Subcutaneous abdominal adipose tissue (tissue), 5 donors: ENCODE data around the gene FUBP1.
"Not testable (repeated sequence)": the region's sequence is repeated elsewhere in the genome, so short reads cannot be mapped to it uniquely, and the experiment has no call there.

Experiments used
- H3K27ac ChIP-seq: one replicate; pipeline ENCODE4 v1.7.0; 2013; ENCODE audit warnings: low read depth, mild to moderate bottlenecking, inconsistent platforms, low read length, moderate library complexity
- H3K27me3 ChIP-seq, 5 donors: one replicate each; pipeline ENCODE4 v1.7.0; 2013; ENCODE audit warnings: low read length in 5 of 5, inconsistent platforms in 1 of 5; ENCODE audit not compliant: control insufficient read depth in 5 of 5, insufficient read depth in 4 of 5
- H3K36me3 ChIP-seq, 5 donors: one replicate each; pipeline ENCODE4 v1.7.0; 2013; ENCODE audit warnings: low read length in 5 of 5; ENCODE audit not compliant: control insufficient read depth in 5 of 5, insufficient read depth in 5 of 5
- H3K4me1 ChIP-seq, 5 donors: one replicate each; pipeline ENCODE4 v1.7.0; 2013; ENCODE audit warnings: low read length in 5 of 5, mild to moderate bottlenecking in 3 of 5, moderate library complexity in 1 of 5; ENCODE audit not compliant: control insufficient read depth in 5 of 5, insufficient read depth in 5 of 5
- H3K4me3 ChIP-seq, 5 donors: one replicate each; pipeline ENCODE4 v1.7.0; 2013; ENCODE audit warnings: low read length in 5 of 5, low read depth in 1 of 5
- H3K9ac ChIP-seq, 5 donors: one replicate each; pipeline ENCODE4 v1.7.0; 2013; ENCODE audit warnings: low read length in 5 of 5, mild to moderate bottlenecking in 4 of 5, moderate library complexity in 3 of 5
- H3K9me3 ChIP-seq, 5 donors: one replicate each; pipeline ENCODE4 v1.7.0; 2013; ENCODE audit warnings: low read length in 5 of 5; ENCODE audit not compliant: control insufficient read depth in 5 of 5
- donor health status: healthy.
- donor health status: healthy.
- donor health status: healthy.
- donor health status: healthy.
- donor health status: healthy.

Gene FUBP1

GRCh38 chr1:77927414-77927813 is 51.5 kb downstream of the FUBP1 start:
- Histone ChIP-seq H3K27ac (no peak overlapping the region), H3K4me1 (no peaks in the 10 kb centered on the region), H3K36me3 (peaks cover 3 to 22% (median 12%) of the 10 kb centered on the region in 5 donors), H3K9ac (no peak overlapping the region), H3K4me3 (no peak overlapping the region), H3K27me3 (no peaks in the 10 kb centered on the region), H3K9me3 (no peaks in the 10 kb centered on the region)

GRCh38 chr1:77926561-77927357 is 52.1 kb downstream of the FUBP1 start:
- no peaks in the 10 kb centered on the region for H3K9me3 ChIP-seq
- peak overlapping the region in 1 of 5 donors; percentile 58 for H3K9ac ChIP-seq
- H3K27ac ChIP-seq, result no peak overlapping the region
- H3K4me1 ChIP-seq, result no peaks in the 10 kb centered on the region
- H3K4me3 ChIP-seq, result peak overlapping the region in 4 of 5 donors; percentile 5 to 46 (median 23)
- peaks cover 3 to 22% (median 12%) of the 10 kb centered on the region in 5 donors for H3K36me3 ChIP-seq
- H3K27me3 ChIP-seq, result no peaks in the 10 kb centered on the region

GRCh38 chr1:77925956-77926355 is 52.9 kb downstream of the FUBP1 start:
- no peak overlapping the region for H3K9ac ChIP-seq
- no peaks in the 10 kb centered on the region for H3K4me1 ChIP-seq
- H3K27ac ChIP-seq, result no peak overlapping the region
- no peaks in the 10 kb centered on the region for H3K27me3 ChIP-seq
- peaks cover 3 to 20% (median 12%) of the 10 kb centered on the region in 5 donors for H3K36me3 ChIP-seq
- H3K4me3 ChIP-seq, result no peak overlapping the region
- H3K9me3 ChIP-seq, result no peaks in the 10 kb centered on the region

GRCh38 chr1:77925518-77925917 is 53.4 kb downstream of the FUBP1 start:
- peaks cover 3 to 17% (median 8%) of the 10 kb centered on the region in 5 donors for H3K36me3 ChIP-seq

GRCh38 chr1:77918918-77919317 is 60.0 kb downstream of the FUBP1 start:
- H3K4me1 ChIP-seq, H3K4me3 ChIP-seq, H3K9me3 ChIP-seq, H3K9ac ChIP-seq, H3K27me3 ChIP-seq, H3K27ac ChIP-seq: not testable (repeated sequence)
- H3K36me3 ChIP-seq, result peaks cover 3 to 18% (median 7%) of the 10 kb centered on the region in 5 donors

More at GRCh38 chr1:77925518-77925917, 53.4 kb downstream of the FUBP1 start:
- Histone ChIP-seq H3K27me3 (no peaks in the 10 kb centered on the region), H3K27ac (no peak overlapping the region), H3K4me3 (no peak overlapping the region), H3K9ac (no peak overlapping the region), H3K4me1 (no peaks in the 10 kb centered on the region), H3K9me3 (no peaks in the 10 kb centered on the region)

- H3K36me3 ChIP-seq, result no peaks in the 10 kb centered on the region
- H3K4me1 ChIP-seq, result no peaks in the 10 kb centered on the region
- H3K9ac ChIP-seq, result no peak overlapping the region
- no peak overlapping the region for H3K27ac ChIP-seq
- no peak overlapping the region for H3K4me3 ChIP-seq
- H3K27me3 ChIP-seq, result no peaks in the 10 kb centered on the region
- H3K9me3 ChIP-seq, result no peaks in the 10 kb centered on the region
Measured at GRCh38 chr1:77910116-77910515, 68.8 kb downstream of the FUBP1 start.

- Histone ChIP-seq H3K27me3 (no peaks in the 10 kb centered on the region), H3K9me3 (no peaks in the 10 kb centered on the region), H3K27ac (no peak overlapping the region), H3K4me3 (no peak overlapping the region), H3K4me1 (no peaks in the 10 kb centered on the region), H3K36me3 (no peaks in the 10 kb centered on the region), H3K9ac (no peak overlapping the region)
Measured at GRCh38 chr1:77906624-77907023, 72.2 kb downstream of the FUBP1 start.

GRCh38 chr1:77906019-77906545 is 72.8 kb downstream of the FUBP1 start:
- Histone ChIP-seq H3K4me1 (no peaks in the 10 kb centered on the region), H3K27me3 (no peaks in the 10 kb centered on the region), H3K36me3 (no peaks in the 10 kb centered on the region), H3K9ac (no peak overlapping the region), H3K9me3 (no peaks in the 10 kb centered on the region), H3K27ac (no peak overlapping the region), H3K4me3 (no peak overlapping the region)

- Histone ChIP-seq H3K4me3 (no peak overlapping the region), H3K9me3 (no peaks in the 10 kb centered on the region), H3K27me3 (no peaks in the 10 kb centered on the region), H3K27ac (no peak overlapping the region), H3K4me1 (no peaks in the 10 kb centered on the region), H3K36me3 (no peaks in the 10 kb centered on the region), H3K9ac (no peak overlapping the region)
Measured at GRCh38 chr1:77905603-77906002, 73.3 kb downstream of the FUBP1 start.

- no peak overlapping the region for H3K9ac ChIP-seq
- H3K27ac ChIP-seq, result no peak overlapping the region
- no peaks in the 10 kb centered on the region for H3K4me1 ChIP-seq
- H3K9me3 ChIP-seq, result no peaks in the 10 kb centered on the region
- H3K4me3 ChIP-seq, result no peak overlapping the region
- no peaks in the 10 kb centered on the region for H3K27me3 ChIP-seq
- no peaks in the 10 kb centered on the region for H3K36me3 ChIP-seq
Measured at GRCh38 chr1:77900687-77901293, 78.1 kb downstream of the FUBP1 start.
